ENCODE results near the gene ANXA2.

DNA sequence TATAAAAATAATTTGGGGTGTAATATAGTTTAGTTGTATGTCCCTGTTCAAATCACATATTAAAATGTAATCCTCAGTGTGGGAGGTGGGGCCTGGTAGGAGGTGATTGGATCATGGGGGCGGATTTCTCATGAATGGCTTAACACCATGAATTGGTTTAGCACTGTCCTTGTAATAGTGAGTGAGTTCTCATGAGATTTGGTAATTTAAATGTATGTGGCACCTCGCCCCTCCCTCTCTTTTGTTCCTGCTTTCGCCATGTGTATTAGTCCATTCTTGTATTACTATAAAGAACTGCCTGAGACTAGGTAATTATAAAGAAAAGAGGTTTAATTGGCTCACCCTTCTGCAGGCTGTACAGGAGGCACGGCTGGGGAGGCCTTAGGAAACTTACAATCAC, 83.9 kb downstream of the ANXA2 start:
- TF ChIP-seq, protein P1, sequence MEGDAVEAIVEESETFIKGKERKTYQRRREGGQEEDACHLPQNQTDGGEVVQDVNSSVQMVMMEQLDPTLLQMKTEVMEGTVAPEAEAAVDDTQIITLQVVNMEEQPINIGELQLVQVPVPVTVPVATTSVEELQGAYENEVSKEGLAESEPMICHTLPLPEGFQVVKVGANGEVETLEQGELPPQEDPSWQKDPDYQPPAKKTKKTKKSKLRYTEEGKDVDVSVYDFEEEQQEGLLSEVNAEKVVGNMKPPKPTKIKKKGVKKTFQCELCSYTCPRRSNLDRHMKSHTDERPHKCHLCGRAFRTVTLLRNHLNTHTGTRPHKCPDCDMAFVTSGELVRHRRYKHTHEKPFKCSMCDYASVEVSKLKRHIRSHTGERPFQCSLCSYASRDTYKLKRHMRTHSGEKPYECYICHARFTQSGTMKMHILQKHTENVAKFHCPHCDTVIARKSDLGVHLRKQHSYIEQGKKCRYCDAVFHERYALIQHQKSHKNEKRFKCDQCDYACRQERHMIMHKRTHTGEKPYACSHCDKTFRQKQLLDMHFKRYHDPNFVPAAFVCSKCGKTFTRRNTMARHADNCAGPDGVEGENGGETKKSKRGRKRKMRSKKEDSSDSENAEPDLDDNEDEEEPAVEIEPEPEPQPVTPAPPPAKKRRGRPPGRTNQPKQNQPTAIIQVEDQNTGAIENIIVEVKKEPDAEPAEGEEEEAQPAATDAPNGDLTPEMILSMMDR (IDR thresholded peaks at IDR 0.05; ENCODE audit: low read depth, low read length, missing input control): no peak
- no peak for TF ChIP-seq TAF1 (conservative IDR thresholded peaks at IDR 0.05)
- TF ChIP-seq, protein P2, sequence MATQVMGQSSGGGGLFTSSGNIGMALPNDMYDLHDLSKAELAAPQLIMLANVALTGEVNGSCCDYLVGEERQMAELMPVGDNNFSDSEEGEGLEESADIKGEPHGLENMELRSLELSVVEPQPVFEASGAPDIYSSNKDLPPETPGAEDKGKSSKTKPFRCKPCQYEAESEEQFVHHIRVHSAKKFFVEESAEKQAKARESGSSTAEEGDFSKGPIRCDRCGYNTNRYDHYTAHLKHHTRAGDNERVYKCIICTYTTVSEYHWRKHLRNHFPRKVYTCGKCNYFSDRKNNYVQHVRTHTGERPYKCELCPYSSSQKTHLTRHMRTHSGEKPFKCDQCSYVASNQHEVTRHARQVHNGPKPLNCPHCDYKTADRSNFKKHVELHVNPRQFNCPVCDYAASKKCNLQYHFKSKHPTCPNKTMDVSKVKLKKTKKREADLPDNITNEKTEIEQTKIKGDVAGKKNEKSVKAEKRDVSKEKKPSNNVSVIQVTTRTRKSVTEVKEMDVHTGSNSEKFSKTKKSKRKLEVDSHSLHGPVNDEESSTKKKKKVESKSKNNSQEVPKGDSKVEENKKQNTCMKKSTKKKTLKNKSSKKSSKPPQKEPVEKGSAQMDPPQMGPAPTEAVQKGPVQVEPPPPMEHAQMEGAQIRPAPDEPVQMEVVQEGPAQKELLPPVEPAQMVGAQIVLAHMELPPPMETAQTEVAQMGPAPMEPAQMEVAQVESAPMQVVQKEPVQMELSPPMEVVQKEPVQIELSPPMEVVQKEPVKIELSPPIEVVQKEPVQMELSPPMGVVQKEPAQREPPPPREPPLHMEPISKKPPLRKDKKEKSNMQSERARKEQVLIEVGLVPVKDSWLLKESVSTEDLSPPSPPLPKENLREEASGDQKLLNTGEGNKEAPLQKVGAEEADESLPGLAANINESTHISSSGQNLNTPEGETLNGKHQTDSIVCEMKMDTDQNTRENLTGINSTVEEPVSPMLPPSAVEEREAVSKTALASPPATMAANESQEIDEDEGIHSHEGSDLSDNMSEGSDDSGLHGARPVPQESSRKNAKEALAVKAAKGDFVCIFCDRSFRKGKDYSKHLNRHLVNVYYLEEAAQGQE (IDR thresholded peaks at IDR 0.05): no peak
- no peak for TF ChIP-seq YY1 (IDR thresholded peaks at IDR 0.05)
- TF ChIP-seq EGR1 (IDR thresholded peaks at IDR 0.05; ENCODE audit: low read depth in 2 of 2): no peak
- no peak for TF ChIP-seq RAD21 (IDR thresholded peaks at IDR 0.05)
- TF ChIP-seq RXRA (IDR thresholded peaks at IDR 0.05): no peak
- no peak for TF ChIP-seq NR2F2 (IDR thresholded peaks at IDR 0.05)
- TF ChIP-seq SP1 (IDR thresholded peaks at IDR 0.05): no peak
- TF ChIP-seq JUND (IDR thresholded peaks at IDR 0.05): no peak
- TF ChIP-seq, protein P3, sequence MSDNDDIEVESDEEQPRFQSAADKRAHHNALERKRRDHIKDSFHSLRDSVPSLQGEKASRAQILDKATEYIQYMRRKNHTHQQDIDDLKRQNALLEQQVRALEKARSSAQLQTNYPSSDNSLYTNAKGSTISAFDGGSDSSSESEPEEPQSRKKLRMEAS (IDR thresholded peaks at IDR 0.05): no peak
- TF ChIP-seq, protein P4, sequence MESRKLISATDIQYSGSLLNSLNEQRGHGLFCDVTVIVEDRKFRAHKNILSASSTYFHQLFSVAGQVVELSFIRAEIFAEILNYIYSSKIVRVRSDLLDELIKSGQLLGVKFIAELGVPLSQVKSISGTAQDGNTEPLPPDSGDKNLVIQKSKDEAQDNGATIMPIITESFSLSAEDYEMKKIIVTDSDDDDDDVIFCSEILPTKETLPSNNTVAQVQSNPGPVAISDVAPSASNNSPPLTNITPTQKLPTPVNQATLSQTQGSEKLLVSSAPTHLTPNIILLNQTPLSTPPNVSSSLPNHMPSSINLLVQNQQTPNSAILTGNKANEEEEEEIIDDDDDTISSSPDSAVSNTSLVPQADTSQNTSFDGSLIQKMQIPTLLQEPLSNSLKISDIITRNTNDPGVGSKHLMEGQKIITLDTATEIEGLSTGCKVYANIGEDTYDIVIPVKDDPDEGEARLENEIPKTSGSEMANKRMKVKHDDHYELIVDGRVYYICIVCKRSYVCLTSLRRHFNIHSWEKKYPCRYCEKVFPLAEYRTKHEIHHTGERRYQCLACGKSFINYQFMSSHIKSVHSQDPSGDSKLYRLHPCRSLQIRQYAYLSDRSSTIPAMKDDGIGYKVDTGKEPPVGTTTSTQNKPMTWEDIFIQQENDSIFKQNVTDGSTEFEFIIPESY (IDR thresholded peaks at IDR 0.05): no peak
- TF ChIP-seq, protein P5, sequence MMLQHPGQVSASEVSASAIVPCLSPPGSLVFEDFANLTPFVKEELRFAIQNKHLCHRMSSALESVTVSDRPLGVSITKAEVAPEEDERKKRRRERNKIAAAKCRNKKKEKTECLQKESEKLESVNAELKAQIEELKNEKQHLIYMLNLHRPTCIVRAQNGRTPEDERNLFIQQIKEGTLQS (IDR thresholded peaks at IDR 0.05): no peak
- no peak for TF ChIP-seq GABPA (IDR thresholded peaks at IDR 0.05 in 1 of 2, conservative IDR thresholded peaks at IDR 0.05 in 1 of 2)

Data from liver (tissue), 3 donors.